AG04450 (cell line): Measurements from ENCODE around the gene PGLYRP3. TPM values are rescaled to one million over a fixed set of nuclear protein-coding genes. Genes with fewer than 3 reads are reported as not detected.
A peak's percentile ranks its signal among the peaks of the same experiment; 100 is the strongest.

ENCODE experiments used
- CTCF ChIA-PET: fragments of 300-600, 350-600 bp; formaldehyde crosslinking; extraction: SDS; loops from one replicate; lab custom pipeline; 2022; ENCODE audit warnings: antibody characterized with exemption, inconsistent platforms; lab: Charles Lee
- POLR2A ChIA-PET: fragments of 350-600 bp; formaldehyde crosslinking; extraction: SDS; loops from one replicate; lab custom pipeline; 2021; ENCODE audit warnings: antibody characterized with exemption, inconsistent platforms; lab: Yijun Ruan, JAX
- DNase-seq: peaks from one replicate; pipeline ENCODE4 v3.0.0-alpha.2; 2011; ENCODE audit warnings: low read depth, low spot score
- H3K27ac ChIP-seq: one replicate; pipeline ENCODE4 v1.5.1; 2012; ENCODE audit warnings: low read depth, low read length, control low read depth
- H3K27me3 ChIP-seq: one replicate; pipeline ENCODE4 v1.6.0; 2012; ENCODE audit warnings: low read length; ENCODE audit not compliant: control insufficient read depth, insufficient read depth
- H3K4me3 ChIP-seq: 2 replicates; pipeline ENCODE4 v1.5.1; 2011; ENCODE audit warnings: mild to moderate bottlenecking, low read depth, low read length, control low read depth
- H3K9me3 ChIP-seq: 2 replicates; pipeline ENCODE4 v1.5.1; 2012; ENCODE audit warnings: low read length; ENCODE audit not compliant: control insufficient read depth, insufficient read depth
- polyA plus RNA-seq: library from polyadenylated mRNA; depleted of rRNA; stranded (reverse); fragments of >200 nt; gene quantifications from 2 replicates; pipeline ENCODE4 v1.2.3, GENCODE V29; 2011
- TF ChIP-seq, protein P1 (sequence below): IDR thresholded peaks from 2 replicates; pipeline ENCODE4 v1.5.1; 2011; ENCODE audit warnings: low read depth, low read length, control low read depth, inconsistent platforms

The PGLYRP3 gene
- polyA plus RNA-seq, 1 experiment = not detected

DNA sequence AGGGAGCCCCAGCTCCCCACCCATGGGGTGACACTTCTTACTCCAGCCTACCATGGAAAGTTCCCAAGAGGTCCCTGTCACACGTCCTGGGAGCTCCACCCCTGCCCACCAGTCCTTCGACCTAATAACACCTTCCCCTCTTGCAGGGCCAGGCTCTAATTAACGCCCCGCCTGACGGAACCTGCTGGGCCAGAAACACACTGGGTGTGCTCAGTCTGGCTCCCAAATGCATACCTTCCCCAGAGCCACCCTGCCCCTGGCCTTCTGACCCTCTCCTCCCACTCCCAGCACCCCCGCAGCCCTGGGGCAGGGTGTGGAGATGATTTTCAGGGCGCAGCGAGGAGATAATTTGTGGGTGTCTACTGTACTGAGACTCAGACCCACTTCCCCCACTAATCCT lies 20.6 kb downstream of the PGLYRP3 start:
- TF ChIP-seq, protein P1, sequence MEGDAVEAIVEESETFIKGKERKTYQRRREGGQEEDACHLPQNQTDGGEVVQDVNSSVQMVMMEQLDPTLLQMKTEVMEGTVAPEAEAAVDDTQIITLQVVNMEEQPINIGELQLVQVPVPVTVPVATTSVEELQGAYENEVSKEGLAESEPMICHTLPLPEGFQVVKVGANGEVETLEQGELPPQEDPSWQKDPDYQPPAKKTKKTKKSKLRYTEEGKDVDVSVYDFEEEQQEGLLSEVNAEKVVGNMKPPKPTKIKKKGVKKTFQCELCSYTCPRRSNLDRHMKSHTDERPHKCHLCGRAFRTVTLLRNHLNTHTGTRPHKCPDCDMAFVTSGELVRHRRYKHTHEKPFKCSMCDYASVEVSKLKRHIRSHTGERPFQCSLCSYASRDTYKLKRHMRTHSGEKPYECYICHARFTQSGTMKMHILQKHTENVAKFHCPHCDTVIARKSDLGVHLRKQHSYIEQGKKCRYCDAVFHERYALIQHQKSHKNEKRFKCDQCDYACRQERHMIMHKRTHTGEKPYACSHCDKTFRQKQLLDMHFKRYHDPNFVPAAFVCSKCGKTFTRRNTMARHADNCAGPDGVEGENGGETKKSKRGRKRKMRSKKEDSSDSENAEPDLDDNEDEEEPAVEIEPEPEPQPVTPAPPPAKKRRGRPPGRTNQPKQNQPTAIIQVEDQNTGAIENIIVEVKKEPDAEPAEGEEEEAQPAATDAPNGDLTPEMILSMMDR = no peak
- no peak for DNase-seq
- ChIA-PET POLR2A (no interaction called here), CTCF (no interaction called here)
- H3K9me3 ChIP-seq = no peaks in the 10 kb centered on the region
- no peak overlapping the region for H3K4me3 ChIP-seq
- H3K27ac ChIP-seq = no peak overlapping the region
- H3K27me3 ChIP-seq = no peaks in the 10 kb centered on the region

DNA sequence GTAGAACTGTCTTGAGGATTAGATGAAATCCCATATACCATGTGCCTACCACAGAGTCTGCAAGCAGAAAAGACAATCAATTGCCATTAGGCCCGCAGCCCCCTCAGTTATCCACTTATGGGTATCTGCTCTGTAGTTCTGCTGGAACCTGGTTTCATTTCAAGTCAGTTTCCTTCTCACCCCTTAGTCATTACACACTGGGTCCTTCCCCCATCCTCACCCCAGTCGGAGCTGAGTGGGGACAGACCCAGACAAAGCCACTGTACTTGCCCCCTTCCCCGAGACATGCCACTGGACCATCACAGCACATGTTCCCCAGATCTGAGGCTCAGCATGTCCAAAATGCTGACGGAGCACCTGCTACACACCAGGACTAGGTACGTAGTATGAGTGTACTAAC lies 21.2 kb downstream of the PGLYRP3 start:
- no peak overlapping the region for H3K4me3 ChIP-seq
- DNase-seq = no peak
- no peak overlapping the region for H3K27ac ChIP-seq
- H3K27me3 ChIP-seq = no peaks in the 10 kb centered on the region
- ChIA-PET POLR2A (no interaction called here), CTCF (no interaction called here)
- H3K9me3 ChIP-seq = no peaks in the 10 kb centered on the region
- TF ChIP-seq, protein P1 = no peak

DNA sequence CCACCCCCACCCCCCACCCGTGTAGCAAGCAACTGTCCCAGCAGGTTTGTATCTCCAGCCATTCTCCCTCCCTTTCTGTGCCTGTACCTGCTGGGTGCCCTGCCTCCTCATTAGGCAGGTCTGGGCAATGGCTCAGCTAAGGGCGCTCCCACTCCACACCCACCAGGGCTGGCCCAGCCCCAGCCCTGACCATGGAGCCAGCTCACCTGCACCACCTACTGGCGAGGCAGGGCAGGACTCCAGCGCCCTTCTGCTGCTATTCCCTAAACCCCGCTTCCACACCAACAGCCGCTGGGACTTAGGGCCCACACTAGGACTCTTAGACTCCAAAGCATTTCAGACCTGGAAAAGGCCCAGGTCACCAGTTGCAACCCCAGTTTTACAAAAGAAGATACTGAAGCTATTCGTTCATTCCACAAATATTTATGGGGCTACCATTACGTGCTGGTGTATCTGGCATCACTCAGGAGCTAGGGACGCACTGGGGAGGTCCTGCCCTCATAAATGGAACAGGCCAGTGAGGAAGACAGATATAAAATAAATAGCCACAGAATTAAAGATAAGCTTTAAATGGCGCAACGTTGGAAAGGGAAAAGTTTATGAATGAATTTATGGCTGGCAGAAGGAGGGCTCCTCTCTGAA lies 24.0 kb downstream of the PGLYRP3 start:
- H3K9me3 ChIP-seq = no peaks in the 10 kb centered on the region
- POLR2A ChIA-PET = no interaction called here
- TF ChIP-seq, protein P1 = peak; percentile 45; the same call in 1 of the 2 replicates

DNA sequence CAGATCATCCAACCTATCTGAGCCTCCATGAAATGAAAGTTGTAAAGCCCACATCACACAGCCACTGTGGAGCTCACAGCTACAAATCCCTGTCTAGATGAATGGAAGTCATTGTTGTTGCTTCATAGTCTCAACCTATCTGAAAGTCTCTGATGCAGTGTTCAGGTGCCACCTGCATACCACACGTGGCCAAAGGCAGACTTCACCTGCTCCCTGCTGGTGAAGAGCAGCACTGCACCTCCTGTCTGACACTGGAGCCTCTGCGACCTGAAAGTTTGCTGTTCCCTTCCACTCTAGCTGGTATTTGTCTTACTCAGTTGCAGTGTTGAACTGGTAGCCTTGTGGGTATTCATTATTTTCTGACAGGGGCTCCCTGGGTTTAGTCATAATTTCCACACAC lies 34.9 kb downstream of the PGLYRP3 start:
- no peak overlapping the region for H3K4me3 ChIP-seq
- CTCF ChIA-PET = no interaction called here
- no peak for DNase-seq
- TF ChIP-seq, protein P1 = peak; percentile 30
- no peaks in the 10 kb centered on the region for H3K9me3 ChIP-seq
- H3K27me3 ChIP-seq = no peaks in the 10 kb centered on the region
- POLR2A ChIA-PET = no interaction called here
- no peak overlapping the region for H3K27ac ChIP-seq

More for the DNA sequence above, 24.0 kb downstream of the PGLYRP3 start:
- Histone ChIP-seq H3K27ac (no peak overlapping the region), H3K27me3 (no peaks in the 10 kb centered on the region), H3K4me3 (no peak overlapping the region)
- CTCF ChIA-PET = interaction anchor here (1.0 kb wide), 1 partner anchor 20 kb away, joined by 3 read pairs; no protein-coding TSS in a partner anchor
- no peak for DNase-seq

DNA sequence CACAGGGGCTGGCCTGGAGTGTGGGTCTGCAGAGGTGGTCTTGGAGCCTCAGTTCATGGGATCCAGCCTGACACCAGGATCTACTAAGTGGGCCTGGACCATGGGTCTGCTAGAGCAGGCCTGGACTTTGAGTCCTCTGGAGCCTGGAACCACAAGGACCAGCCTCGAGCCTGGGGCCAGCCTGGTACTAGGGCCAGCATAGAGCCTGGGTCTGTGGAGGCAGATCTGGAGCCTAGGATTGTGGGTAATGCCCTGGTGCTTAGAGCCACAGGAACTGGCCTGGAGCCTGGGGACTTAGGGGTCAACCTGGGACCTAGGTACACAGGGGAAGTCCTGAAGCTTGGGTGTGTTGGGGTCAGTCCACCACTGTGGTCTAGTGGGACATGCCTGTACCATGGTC lies 40.6 kb downstream of the PGLYRP3 start:
- H3K4me3 ChIP-seq = no peak overlapping the region
- ChIA-PET POLR2A (no interaction called here), CTCF (no interaction called here)
- DNase-seq = no peak
- TF ChIP-seq, protein P1 = no peak
- no peaks in the 10 kb centered on the region for H3K27me3 ChIP-seq
- H3K9me3 ChIP-seq = no peaks in the 10 kb centered on the region
- H3K27ac ChIP-seq = no peak overlapping the region
